Smooth muscle cell (in vitro differentiated cells): ENCODE data around the gene DOK5. TPM values are rescaled to one million over a fixed set of nuclear protein-coding genes. Genes with fewer than 3 reads are reported as not detected.

ENCODE experiments used
- DNase-seq: peaks from one replicate; lab custom pipeline; 2025; ENCODE audit not compliant: unreplicated experiment; lab: John Stamatoyannopoulos, UW
- H2AFZ ChIP-seq: fragments of 200-600 bp; sonication (generic); 2 replicates; pipeline ENCODE4 v1.6.0; 2016; ENCODE audit warnings: antibody characterized with exemption, low read depth, mild to moderate bottlenecking
- H3F3A ChIP-seq: fragments of 200-600 bp; sonication (generic); 2 replicates; pipeline ENCODE4 v1.6.0; 2017; ENCODE audit warnings: antibody characterized with exemption, low read depth
- H3K27ac ChIP-seq: fragments of 200-600 bp; sonication (generic); 2 replicates; pipeline ENCODE4 v1.5.1; 2016; ENCODE audit warnings: low read depth, mild to moderate bottlenecking
- H3K27me3 ChIP-seq: fragments of 200-600 bp; sonication (generic); 2 replicates; pipeline ENCODE4 v1.6.1; 2016; ENCODE audit warnings: low read depth, mild to moderate bottlenecking
- H3K36me3 ChIP-seq: fragments of 200-600 bp; sonication (generic); 2 replicates; pipeline ENCODE4 v1.5.1; 2016; ENCODE audit warnings: low read depth
- H3K4me1 ChIP-seq: fragments of 200-600 bp; sonication (generic); 2 replicates; pipeline ENCODE4 v1.5.1; 2016; ENCODE audit warnings: low read depth
- H3K4me2 ChIP-seq: fragments of 200-600 bp; sonication (generic); 2 replicates; pipeline ENCODE4 v1.6.0; 2016; ENCODE audit warnings: mild to moderate bottlenecking
- H3K4me3 ChIP-seq: fragments of 200-600 bp; sonication (generic); 2 replicates; pipeline ENCODE4 v1.5.1; 2016; ENCODE audit warnings: mild to moderate bottlenecking
- H3K79me2 ChIP-seq: fragments of 200-600 bp; sonication (generic); 2 replicates; pipeline ENCODE4 v1.6.0; 2016; ENCODE audit warnings: low read depth, mild to moderate bottlenecking
- H3K9ac ChIP-seq: fragments of 200-600 bp; sonication (generic); 2 replicates; pipeline ENCODE4 v1.6.0; 2016; ENCODE audit warnings: low read depth
- H3K9me3 ChIP-seq: fragments of 200-600 bp; sonication (generic); replicated peaks from 2 replicates; pipeline ENCODE4 v1.5.1; 2016; ENCODE audit warnings: low read depth
- H4K20me1 ChIP-seq: fragments of 200-600 bp; sonication (generic); 2 replicates; pipeline ENCODE4 v1.6.0; 2016; ENCODE audit warnings: low read depth
- WGBS: methylation state at CpG from one replicate; pipeline ENCODE4 v1.1.7; 2016; ENCODE audit warnings: low lambda C conversion rate; 5-methylcytosine and 5-hydroxymethylcytosine counted together
- polyA plus RNA-seq: library from polyadenylated mRNA; unstranded; fragments of >200 nt; fragmentation: Nextera tagmentation; extraction: Ambion mirVana; gene quantifications from 2 replicates; pipeline ENCODE4 v1.2.1, GENCODE V29; 2016
- total RNA-seq: library from RNA; depleted of rRNA; stranded (reverse); fragments of >200 nt; gene quantifications from 2 replicates; pipeline ENCODE4 v1.2.3, GENCODE V29; 2014
- TF ChIP-seq, protein P1 (sequence below): fragments of 200-600 bp; sonication (generic); IDR thresholded peaks from 2 replicates; pipeline ENCODE4 v1.5.1; 2017; ENCODE audit warnings: borderline replicate concordance, mild to moderate bottlenecking, antibody characterized with exemption; ENCODE audit not compliant: insufficient read depth, poor library complexity, severe bottlenecking

Gene DOK5
- total and polyA plus RNA-seq, 2 experiments from 2014 or later, result 7.7 to 10.4 TPM

DNA sequence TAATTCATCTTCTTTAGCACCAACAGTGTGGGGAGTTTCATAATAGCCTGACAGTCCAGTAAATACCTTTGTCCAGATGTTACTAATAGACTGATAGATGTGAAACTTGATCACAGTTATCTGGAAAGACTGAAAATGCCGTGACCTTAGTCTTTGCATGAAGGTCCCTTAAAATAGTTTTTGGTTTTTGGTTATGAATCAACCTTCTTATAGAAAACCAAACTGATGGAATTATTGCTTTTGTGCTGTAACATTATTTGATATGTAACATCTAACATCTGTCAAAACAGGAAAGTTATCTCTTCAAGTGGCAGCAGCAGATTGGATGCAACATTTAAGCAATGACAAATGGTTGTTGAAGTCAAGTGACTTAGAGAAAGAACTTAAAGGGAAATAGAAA lies 190.4 kb downstream of the DOK5 start:
- no peak overlapping the region for H2AFZ ChIP-seq
- TF ChIP-seq, protein P1, sequence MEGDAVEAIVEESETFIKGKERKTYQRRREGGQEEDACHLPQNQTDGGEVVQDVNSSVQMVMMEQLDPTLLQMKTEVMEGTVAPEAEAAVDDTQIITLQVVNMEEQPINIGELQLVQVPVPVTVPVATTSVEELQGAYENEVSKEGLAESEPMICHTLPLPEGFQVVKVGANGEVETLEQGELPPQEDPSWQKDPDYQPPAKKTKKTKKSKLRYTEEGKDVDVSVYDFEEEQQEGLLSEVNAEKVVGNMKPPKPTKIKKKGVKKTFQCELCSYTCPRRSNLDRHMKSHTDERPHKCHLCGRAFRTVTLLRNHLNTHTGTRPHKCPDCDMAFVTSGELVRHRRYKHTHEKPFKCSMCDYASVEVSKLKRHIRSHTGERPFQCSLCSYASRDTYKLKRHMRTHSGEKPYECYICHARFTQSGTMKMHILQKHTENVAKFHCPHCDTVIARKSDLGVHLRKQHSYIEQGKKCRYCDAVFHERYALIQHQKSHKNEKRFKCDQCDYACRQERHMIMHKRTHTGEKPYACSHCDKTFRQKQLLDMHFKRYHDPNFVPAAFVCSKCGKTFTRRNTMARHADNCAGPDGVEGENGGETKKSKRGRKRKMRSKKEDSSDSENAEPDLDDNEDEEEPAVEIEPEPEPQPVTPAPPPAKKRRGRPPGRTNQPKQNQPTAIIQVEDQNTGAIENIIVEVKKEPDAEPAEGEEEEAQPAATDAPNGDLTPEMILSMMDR, result no peak
- H4K20me1 ChIP-seq, result no peaks in the 10 kb centered on the region
- no peak overlapping the region for H3K27ac ChIP-seq
- WGBS, result 94% methylated on average over 1 of the region's 1 CpG
- peaks cover 17% of the 10 kb centered on the region for H3K4me1 ChIP-seq
- no peaks in the 10 kb centered on the region for H3K9me3 ChIP-seq
- H3K27me3 ChIP-seq, result no peaks in the 10 kb centered on the region
- no peak overlapping the region for H3K4me3 ChIP-seq
- H3K9ac ChIP-seq, result no peak overlapping the region
- no peaks in the 10 kb centered on the region for H3F3A ChIP-seq
- DNase-seq, result no peak
- no peak overlapping the region for H3K4me2 ChIP-seq
- no peaks in the 10 kb centered on the region for H3K79me2 ChIP-seq
- no peaks in the 10 kb centered on the region for H3K36me3 ChIP-seq

DNA sequence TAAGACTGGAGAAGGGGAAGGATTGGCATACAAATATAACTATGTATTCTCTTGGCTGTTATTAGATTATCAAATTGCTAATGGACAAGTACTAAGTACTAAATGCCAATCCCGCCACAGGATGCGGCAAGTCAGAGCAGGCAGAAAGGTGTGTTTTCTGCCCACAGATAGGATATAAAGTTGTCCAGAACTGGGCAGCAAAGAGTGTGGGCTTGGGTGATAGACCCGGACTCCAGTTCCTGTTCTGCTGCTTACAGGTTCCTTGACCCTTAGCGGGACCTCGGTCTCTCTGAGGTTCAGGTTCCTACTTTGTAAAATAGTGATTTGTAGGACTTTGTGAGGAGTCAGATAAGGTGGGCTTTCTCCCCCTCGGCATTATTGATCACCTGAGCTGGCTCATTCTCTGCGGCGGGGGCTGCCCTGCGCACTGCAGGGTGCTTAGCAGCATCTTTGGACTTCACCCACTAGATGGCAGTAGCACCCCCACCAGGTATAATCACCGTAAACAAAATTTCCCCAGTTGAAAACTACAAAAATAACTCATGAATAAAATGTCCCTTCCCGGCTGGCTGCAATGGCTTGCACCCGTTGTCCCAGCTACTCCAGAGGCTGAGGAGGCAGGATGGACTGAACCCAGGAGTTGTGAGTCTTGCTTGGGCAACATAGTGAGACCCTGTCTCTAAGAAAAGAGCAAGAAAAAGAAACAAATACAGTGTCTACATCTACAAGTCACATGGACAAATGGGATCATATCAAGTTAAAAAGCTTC lies 193.1 kb downstream of the DOK5 start:
- Histone ChIP-seq H3K79me2 (no peaks in the 10 kb centered on the region), H3F3A (no peaks in the 10 kb centered on the region), H3K4me2 (peak overlapping the region; percentile 76), H3K9ac (no peak overlapping the region), H4K20me1 (no peaks in the 10 kb centered on the region), H3K4me1 (no peaks in the 10 kb centered on the region), H3K27me3 (no peaks in the 10 kb centered on the region), H3K4me3 (no peak overlapping the region), H3K9me3 (no peaks in the 10 kb centered on the region), H3K36me3 (no peaks in the 10 kb centered on the region), H2AFZ (peak overlapping the region; percentile 90), H3K27ac (no peak overlapping the region)
- TF ChIP-seq, protein P1, result peak; percentile 66
- no peak for DNase-seq
- 39% methylated on average over 12 of the region's 12 CpGs for WGBS

DNA sequence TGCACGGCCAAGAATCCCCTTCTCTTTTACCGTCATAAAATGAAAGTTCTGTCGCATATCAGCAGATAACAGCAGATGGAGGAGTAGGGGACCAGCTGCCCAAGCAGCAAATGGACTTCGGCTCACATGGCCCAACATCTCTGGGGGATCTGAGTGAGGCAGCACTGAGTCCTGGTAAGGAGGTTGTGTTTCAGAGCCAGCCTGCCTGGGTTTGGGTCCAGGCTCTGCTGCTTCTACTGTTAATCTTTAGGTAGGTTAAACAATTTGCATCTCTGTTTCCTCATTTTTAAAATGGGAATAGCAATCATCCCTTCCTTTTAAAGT lies 193.6 kb downstream of the DOK5 start:
- Histone ChIP-seq H3K9me3 (no peaks in the 10 kb centered on the region), H3F3A (no peaks in the 10 kb centered on the region), H3K79me2 (no peaks in the 10 kb centered on the region), H2AFZ (peak overlapping the region; percentile 90), H3K4me2 (peak overlapping the region; percentile 76), H3K4me1 (no peaks in the 10 kb centered on the region), H3K9ac (no peak overlapping the region), H3K36me3 (no peaks in the 10 kb centered on the region), H3K4me3 (no peak overlapping the region), H4K20me1 (no peaks in the 10 kb centered on the region), H3K27ac (no peak overlapping the region), H3K27me3 (no peaks in the 10 kb centered on the region)
- 71% methylated on average over 4 of the region's 4 CpGs for WGBS
- no peak for DNase-seq
- TF ChIP-seq, protein P1, result no peak

DNA sequence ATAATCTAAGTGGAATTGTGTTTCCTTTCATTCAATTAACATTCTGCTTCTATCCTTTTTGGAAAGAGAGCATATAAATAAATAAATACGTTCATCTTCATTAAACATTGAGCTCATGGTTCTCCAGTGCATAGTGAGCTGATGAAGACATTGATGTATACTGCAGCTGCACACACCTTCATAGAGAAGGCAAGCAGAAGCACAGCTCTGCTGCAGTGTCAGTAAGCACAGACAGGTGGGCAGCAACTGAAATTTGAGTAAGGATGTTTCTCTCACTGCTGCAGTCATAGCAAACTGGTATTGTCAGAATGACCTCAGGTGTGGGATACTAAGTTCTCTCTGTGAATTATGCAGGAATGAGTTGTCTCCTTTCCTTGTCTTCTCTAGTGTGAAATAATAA lies 202.9 kb downstream of the DOK5 start:
- DNase-seq, result no peak
- no peak overlapping the region for H3K27ac ChIP-seq
- no peaks in the 10 kb centered on the region for H3K9me3 ChIP-seq
- H3K79me2 ChIP-seq, result no peaks in the 10 kb centered on the region
- no peaks in the 10 kb centered on the region for H3K27me3 ChIP-seq
- H3K4me2 ChIP-seq, result no peak overlapping the region
- H3K36me3 ChIP-seq, result no peaks in the 10 kb centered on the region
- WGBS, result 81% methylated on average over 1 of the region's 1 CpG
- no peaks in the 10 kb centered on the region for H3F3A ChIP-seq
- no peaks in the 10 kb centered on the region for H4K20me1 ChIP-seq
- H3K9ac ChIP-seq, result no peak overlapping the region
- TF ChIP-seq, protein P1, result no peak
- no peak overlapping the region for H3K4me3 ChIP-seq
- no peak overlapping the region for H2AFZ ChIP-seq
- no peaks in the 10 kb centered on the region for H3K4me1 ChIP-seq
